Right lobe of liver (tissue), 4 donors: ENCODE measurements around the gene C4orf17.
A peak's percentile ranks its signal among the peaks of the same experiment; 100 is the strongest.

Source experiments
- POLR2A ChIP-seq: fragments of 450-650 bp; IDR thresholded peaks from one replicate; pipeline ENCODE4 v1.6.1; 2017; ENCODE audit warnings: antibody characterized with exemption, mild to moderate bottlenecking
- TF ChIP-seq, protein P1 (sequence below), 4 donors: fragments of 200-600 bp in 3 of 4; fragments of 450-650 bp in 1 of 4; IDR thresholded peaks; one replicate each; pipeline versions ENCODE4 v1.5.1 to v1.8.0; 2016 to 2022; ENCODE audit warnings: antibody characterized with exemption in 4 of 4, mild to moderate bottlenecking in 2 of 4
- donor health status: DM: no; HTN: no; CAD: no.
- donor health status: DM: no; HTN: no; CAD: no.
- donor health status: DM: no; HTN: yes; CAD: no.

DNA sequence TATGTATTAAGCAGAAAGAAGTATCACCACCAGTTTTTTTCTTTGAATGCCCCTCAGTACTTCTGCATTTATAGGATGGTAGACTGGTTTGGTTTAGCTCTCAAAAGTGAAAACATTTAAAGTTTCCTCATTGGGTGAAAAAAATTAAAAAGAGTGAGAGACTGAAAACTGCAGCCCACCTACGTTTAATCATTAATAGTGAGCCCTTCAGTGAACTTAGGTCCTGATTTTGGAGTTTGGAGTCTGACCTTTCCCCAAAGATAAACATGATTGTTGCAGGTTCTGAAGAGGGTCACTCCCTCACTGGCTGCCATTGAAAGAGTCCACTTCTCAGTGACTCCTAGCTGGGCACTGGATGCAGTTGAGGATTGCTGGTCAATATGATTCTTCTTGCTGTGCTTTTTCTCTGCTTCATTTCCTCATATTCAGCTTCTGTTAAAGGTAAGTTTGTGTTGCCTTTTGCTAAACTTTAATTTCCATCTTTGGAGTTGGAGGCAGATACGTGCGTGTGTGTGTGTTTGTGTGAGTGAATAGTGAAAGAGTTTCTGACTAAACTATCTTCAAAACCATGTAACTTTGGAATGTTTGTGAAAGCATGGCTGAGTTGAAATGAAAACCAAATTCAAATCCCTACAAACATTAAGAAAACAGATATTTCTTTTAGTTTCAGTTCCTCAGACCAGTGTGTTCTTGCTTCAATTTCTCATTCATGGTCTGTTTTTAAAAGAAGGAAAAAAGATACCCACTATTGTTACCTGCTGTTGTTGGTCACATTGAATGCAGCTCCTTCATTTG, 63.9 kb downstream of the C4orf17 start, which contains the start of gene MTTP:
- TF ChIP-seq, protein P1, sequence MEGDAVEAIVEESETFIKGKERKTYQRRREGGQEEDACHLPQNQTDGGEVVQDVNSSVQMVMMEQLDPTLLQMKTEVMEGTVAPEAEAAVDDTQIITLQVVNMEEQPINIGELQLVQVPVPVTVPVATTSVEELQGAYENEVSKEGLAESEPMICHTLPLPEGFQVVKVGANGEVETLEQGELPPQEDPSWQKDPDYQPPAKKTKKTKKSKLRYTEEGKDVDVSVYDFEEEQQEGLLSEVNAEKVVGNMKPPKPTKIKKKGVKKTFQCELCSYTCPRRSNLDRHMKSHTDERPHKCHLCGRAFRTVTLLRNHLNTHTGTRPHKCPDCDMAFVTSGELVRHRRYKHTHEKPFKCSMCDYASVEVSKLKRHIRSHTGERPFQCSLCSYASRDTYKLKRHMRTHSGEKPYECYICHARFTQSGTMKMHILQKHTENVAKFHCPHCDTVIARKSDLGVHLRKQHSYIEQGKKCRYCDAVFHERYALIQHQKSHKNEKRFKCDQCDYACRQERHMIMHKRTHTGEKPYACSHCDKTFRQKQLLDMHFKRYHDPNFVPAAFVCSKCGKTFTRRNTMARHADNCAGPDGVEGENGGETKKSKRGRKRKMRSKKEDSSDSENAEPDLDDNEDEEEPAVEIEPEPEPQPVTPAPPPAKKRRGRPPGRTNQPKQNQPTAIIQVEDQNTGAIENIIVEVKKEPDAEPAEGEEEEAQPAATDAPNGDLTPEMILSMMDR (IDR thresholded peaks at IDR 0.05) = no peak
- TF ChIP-seq POLR2A = peak; percentile 82
